Heart left ventricle (tissue), 16 donors: ENCODE results near the gene UBE2U. TPM values are rescaled to one million over a fixed set of nuclear protein-coding genes. Genes with fewer than 3 reads are reported as not detected.
A peak's percentile ranks its signal among the peaks of the same experiment; 100 is the strongest.
"Not testable (repeated sequence)": the region's sequence is repeated elsewhere in the genome, so short reads cannot be mapped to it uniquely, and the experiment has no call there.

Experiments used
- ATAC-seq, 4 donors: fragments of 200-7000 bp; cut with Tn5 transposase; one replicate each; pipeline ENCODE4 v1.9.1; 2020 to 2022; ENCODE audit warnings: moderate library complexity in 4 of 4, mild to moderate bottlenecking in 3 of 4, moderate number of reproducible peaks in 1 of 4
- DNase-seq, 5 donors: peaks; one replicate each; pipeline ENCODE4 v3.0.0-alpha.2; 2020
- H3K27ac ChIP-seq, 12 donors: fragments of 200-600 bp; sonication (generic) in 4 of 12; one replicate each; pipeline versions ENCODE4 v1.5.0 to v1.8.0; 2016 to 2022; ENCODE audit warnings: mild to moderate bottlenecking in 2 of 12
- H3K27me3 ChIP-seq, 9 donors: fragments of 200-600 bp; sonication (generic) in 2 of 9; one replicate each; pipeline versions ENCODE4 v1.5.1 to v1.8.0; 2016 to 2022; ENCODE audit warnings: mild to moderate bottlenecking in 3 of 9
- H3K36me3 ChIP-seq, 9 donors: fragments of 200-600 bp; sonication (generic) in 2 of 9; one replicate each; pipeline versions ENCODE4 v1.5.0 to v1.8.0; 2018 to 2022; ENCODE audit warnings: mild to moderate bottlenecking in 2 of 9
- H3K4me1 ChIP-seq, 12 donors: fragments of 200-600 bp; sonication (generic) in 4 of 12; one replicate each; pipeline versions ENCODE4 v1.5.0 to v1.8.0; 2016 to 2022; ENCODE audit warnings: mild to moderate bottlenecking in 3 of 12
- H3K4me3 ChIP-seq, 12 donors: fragments of 200-600 bp; sonication (generic) in 4 of 12; one replicate each; pipeline versions ENCODE4 v1.5.0 to v1.8.0; 2017 to 2022; ENCODE audit warnings: mild to moderate bottlenecking in 9 of 12, moderate library complexity in 4 of 12
- H3K9me3 ChIP-seq, 12 donors: fragments of 200-600 bp; sonication (generic) in 4 of 12; one replicate each; pipeline versions ENCODE4 v1.5.0 to v1.8.0; 2016 to 2022; ENCODE audit warnings: mild to moderate bottlenecking in 1 of 12
- POLR2A ChIP-seq, 2 donors: fragments of 450-650 bp; IDR thresholded peaks; one replicate each; pipeline ENCODE4 v1.6.1; 2017; ENCODE audit warnings: antibody characterized with exemption in 2 of 2, mild to moderate bottlenecking in 2 of 2, moderate library complexity in 2 of 2
- WGBS, 4 donors: extraction: QIAGEN DNeasy Blood & Tissue Kit in 2 of 4; methylation state at CpG; one replicate each; pipeline versions ENCODE4 v1.1.5 to v1.1.7; 2013 to 2018; 5-methylcytosine and 5-hydroxymethylcytosine counted together
- intact Hi-C, 10 donors: fragments of 100-400 bp; cut with DNase I; formaldehyde crosslinking; loops; one replicate each; pipeline versions ENCODE4 v1.11.1 to v1.14.2; 2022
- polyA plus RNA-seq, 2 donors: library from polyadenylated mRNA; stranded (reverse); fragments of 200-250 nt; gene quantifications; one replicate each; pipeline ENCODE4 v1.2.3, GENCODE V29; 2013
- total RNA-seq, 9 donors: library from RNA; depleted of rRNA in 2 of 9; stranded (reverse); fragments of >200 nt in 2 of 9; fragmentation: NEBNext Ultra II Directional in 3 of 9; extraction: Animal tissue kit (Norgen Biotek cat#: 25700) in 3 of 9; gene quantifications; one replicate each; pipeline versions ENCODE4 v1.1.0 to v1.2.4, GENCODE V29; 2016 to 2023
- TF ChIP-seq, protein P1 (sequence below), 12 donors: fragments of 200-600 bp; sonication (generic) in 4 of 12; IDR thresholded peaks; one replicate each; pipeline versions ENCODE4 v1.5.0 to v1.8.0; 2018 to 2022; ENCODE audit warnings: antibody characterized with exemption in 12 of 12, mild to moderate bottlenecking in 5 of 12
- donor health status: ischemic (EF 13 %, LVEDD 7.1; RV severe dilation, severe dysfunction).
- donor health status: healthy with polysubstance abuse.
- donor health status: DM: no; HTN: yes; CAD: no.
- donor health status: DM: no; HTN: no; CAD: no.
- donor health status: ischemic (EF 25% LVEDD 6.9; RV normal size, moderate dysfunction).
- donor health status: ischemic (EF 25% LVEDD 5.7; RV mildly dilated, moderate dysfunction).
- donor health status: healthy.
- donor health status: DM: yes; HTN: yes; CAD: no.
- donor health status: ischemic (EF 35%, LVEDD 5.7; RV mildly dilated, moderate dysfunction).
- donor health status: nonischemic (EF 11% LVEDD 7.7; RV severe dilation, severe dysfunction).
- donor health status: DM: yes; HTN: yes; CAD: no.
- donor health status: PGD.
- donor health status: ischemic (EF 29% LVEDD 5.4; RV normal size, mild dysfunction).
- donor health status: nonischemic (EF 23%, LVEDD 6.1; RV moderate dilation, normal function).

UBE2U gene
- total and polyA plus RNA-seq, 11 donors, result 0.19 to 2.7 (median 2.5) TPM; not detected in 8

DNA sequence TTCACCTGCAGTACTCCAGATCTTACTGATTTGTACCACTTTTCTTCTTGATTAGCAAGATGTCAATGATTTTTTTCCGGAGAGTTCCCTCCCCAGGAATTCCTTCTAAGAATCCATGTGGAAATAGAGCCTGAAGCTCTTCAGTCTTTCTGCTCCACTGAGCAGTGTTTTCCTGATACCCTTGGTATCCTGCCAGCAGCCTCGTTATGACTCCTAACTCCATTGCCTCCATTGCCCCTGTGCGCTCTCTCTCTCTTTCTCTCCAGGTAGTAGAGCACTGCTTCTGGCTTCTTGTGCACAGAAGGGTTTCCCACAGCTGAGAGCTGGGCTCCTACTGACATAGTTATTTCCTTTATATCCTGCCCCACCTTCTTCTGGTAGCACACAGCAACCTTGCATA, 12.2 kb downstream of the UBE2U start:
- intact Hi-C loops, result no loop called here
- WGBS, 4 donors, result 75 to 85% (median 83%) methylated on average over 3 of the region's 3 CpGs

DNA sequence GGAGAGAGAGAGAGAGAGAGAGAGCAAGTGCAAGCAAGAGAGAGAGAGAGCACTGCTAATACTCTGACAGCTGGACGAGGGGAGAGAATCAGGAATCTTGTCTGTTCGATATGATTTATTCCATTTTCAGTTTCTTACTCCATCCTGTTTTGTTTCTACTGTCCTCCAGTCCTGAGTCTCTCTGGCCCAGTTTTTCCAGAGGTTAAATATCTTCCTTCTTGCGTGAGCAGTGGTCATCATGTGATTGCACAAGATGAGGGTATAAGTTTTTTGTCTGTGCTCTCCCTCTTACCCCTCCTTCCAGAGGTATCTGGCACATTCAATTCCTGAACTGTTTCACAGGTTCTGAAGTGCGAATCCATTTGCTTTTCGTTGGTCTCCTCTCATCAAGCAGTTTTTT, 16.8 kb downstream of the UBE2U start:
- Histone ChIP-seq H3K9me3 (no peaks in the 10 kb centered on the region), H3K4me3 (no peak overlapping the region), H3K4me1 (no peaks in the 10 kb centered on the region), H3K27me3 (no peaks in the 10 kb centered on the region), H3K27ac (no peak overlapping the region), H3K36me3 (no peaks in the 10 kb centered on the region)
- ATAC-seq (no peak), DNase-seq (no peak)
- intact Hi-C loops, result no loop called here
- TF ChIP-seq, protein P1, sequence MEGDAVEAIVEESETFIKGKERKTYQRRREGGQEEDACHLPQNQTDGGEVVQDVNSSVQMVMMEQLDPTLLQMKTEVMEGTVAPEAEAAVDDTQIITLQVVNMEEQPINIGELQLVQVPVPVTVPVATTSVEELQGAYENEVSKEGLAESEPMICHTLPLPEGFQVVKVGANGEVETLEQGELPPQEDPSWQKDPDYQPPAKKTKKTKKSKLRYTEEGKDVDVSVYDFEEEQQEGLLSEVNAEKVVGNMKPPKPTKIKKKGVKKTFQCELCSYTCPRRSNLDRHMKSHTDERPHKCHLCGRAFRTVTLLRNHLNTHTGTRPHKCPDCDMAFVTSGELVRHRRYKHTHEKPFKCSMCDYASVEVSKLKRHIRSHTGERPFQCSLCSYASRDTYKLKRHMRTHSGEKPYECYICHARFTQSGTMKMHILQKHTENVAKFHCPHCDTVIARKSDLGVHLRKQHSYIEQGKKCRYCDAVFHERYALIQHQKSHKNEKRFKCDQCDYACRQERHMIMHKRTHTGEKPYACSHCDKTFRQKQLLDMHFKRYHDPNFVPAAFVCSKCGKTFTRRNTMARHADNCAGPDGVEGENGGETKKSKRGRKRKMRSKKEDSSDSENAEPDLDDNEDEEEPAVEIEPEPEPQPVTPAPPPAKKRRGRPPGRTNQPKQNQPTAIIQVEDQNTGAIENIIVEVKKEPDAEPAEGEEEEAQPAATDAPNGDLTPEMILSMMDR (IDR thresholded peaks at IDR 0.05), result no peak
- no peak for TF ChIP-seq POLR2A (IDR thresholded peaks at IDR 0.05)
- WGBS, 4 donors, result 69 to 81% (median 74%) methylated on average over 5 of the region's 5 CpGs

More for the DNA sequence above, 12.2 kb downstream of the UBE2U start:
- no peak for ATAC-seq
- Histone ChIP-seq H3K27ac (no peak overlapping the region), H3K36me3 (no peaks in the 10 kb centered on the region), H3K4me3 (no peak overlapping the region), H3K4me1 (no peaks in the 10 kb centered on the region), H3K27me3 (no peaks in the 10 kb centered on the region), H3K9me3 (no peaks in the 10 kb centered on the region)
- DNase-seq, result no peak
- TF ChIP-seq, protein P1 (IDR thresholded peaks at IDR 0.05), result no peak
- no peak for TF ChIP-seq POLR2A (IDR thresholded peaks at IDR 0.05)

DNA sequence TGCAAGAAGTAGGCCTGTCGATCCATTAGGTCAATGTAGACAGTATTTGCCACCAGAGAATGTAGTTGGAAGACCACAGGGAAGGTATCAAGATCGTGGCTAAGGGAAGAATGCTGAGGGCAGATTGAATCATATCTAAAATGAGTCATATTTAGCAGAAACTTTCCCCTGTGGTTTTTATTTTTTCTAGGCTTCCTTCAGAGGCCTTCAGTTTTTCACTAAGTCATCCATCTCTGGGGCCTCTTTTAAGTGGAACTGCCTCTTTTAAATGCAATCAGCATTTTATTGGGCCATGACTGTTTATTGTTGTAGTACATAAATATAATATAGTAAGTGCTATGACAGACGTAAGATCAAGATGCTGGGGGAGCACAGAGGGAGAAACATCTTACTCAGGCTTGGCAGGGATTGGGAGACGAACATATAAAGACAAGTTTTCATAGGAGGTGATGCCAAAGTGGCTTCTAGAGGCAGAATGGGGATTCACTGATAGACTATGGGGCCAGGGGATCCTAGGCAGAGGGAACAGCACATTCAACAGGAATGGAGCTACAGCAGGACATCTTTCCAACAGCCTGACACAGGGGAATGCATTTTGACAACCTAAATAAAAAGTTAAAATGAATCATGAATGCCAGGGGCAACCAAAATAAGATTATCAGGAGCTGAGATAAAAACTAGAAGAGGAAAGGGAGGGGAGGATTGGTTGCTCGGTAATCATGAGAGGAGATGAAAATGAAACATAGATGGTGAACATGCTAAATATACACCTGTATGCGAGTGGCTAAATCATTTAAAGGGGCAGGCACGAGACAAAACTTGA, 20.1 kb downstream of the UBE2U start:
- no peak for TF ChIP-seq POLR2A (IDR thresholded peaks at IDR 0.05)
- TF ChIP-seq, protein P1 (IDR thresholded peaks at IDR 0.05), result no peak
- intact Hi-C loops, result no loop called here
- no peaks in the 10 kb centered on the region for H3K9me3 ChIP-seq
- no peaks in the 10 kb centered on the region for H3K36me3 ChIP-seq
- ATAC-seq, result no peak
- peak overlapping the region in 1 of 12 donors; percentile 13 for H3K27ac ChIP-seq
- no peaks in the 10 kb centered on the region for H3K4me1 ChIP-seq
- no peak overlapping the region for H3K4me3 ChIP-seq
- 66 to 68% (median 67%) methylated on average over 7 of the region's 7 CpGs for WGBS, 4 donors
- no peak for DNase-seq
- no peaks in the 10 kb centered on the region for H3K27me3 ChIP-seq

DNA sequence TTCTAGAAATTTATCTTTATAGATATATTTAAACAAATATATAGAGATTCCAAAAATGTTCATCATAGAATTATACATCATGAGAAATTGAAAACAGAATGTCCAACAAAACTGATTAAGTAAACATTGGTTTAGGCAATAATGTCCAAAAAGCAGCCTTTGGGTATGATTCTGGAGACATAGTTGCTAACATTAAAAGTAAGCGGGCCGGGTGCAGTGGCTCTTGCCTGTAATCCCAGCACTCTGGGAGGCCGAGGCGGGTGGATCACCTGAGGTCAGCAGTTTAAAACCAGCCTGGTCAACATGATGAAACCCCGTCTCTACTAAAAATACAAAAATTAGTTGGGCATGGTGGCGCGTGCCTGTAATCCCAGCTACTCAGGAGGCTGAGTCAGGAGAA, 20.8 kb downstream of the UBE2U start:
- 91 to 97% (median 94%) methylated on average over 7 of the region's 7 CpGs for WGBS, 4 donors

More for the DNA sequence above, 20.8 kb downstream of the UBE2U start:
- intact Hi-C loops, H3K27me3 ChIP-seq, DNase-seq, H3K27ac ChIP-seq, H3K36me3 ChIP-seq, H3K4me1 ChIP-seq, H3K9me3 ChIP-seq, ATAC-seq, H3K4me3 ChIP-seq: not testable (repeated sequence)
